Upper lobe of left lung (tissue), 6 donors: Measurements from ENCODE around the gene HHAT. TPM values are rescaled to one million over a fixed set of nuclear protein-coding genes. Genes with fewer than 3 reads are reported as not detected.

Experiments used
- ATAC-seq, 2 donors: fragments of 200-7000 bp; cut with Tn5 transposase; one replicate each; pipeline ENCODE4 v1.9.1; 2022; ENCODE audit warnings: mild to moderate bottlenecking in 2 of 2, moderate library complexity in 2 of 2; ENCODE audit not compliant: low FRiP score in 2 of 2
- DNase-seq, 2 donors: peaks; one replicate each; pipeline ENCODE4 v3.0.0-alpha.2; 2019 to 2020
- H3K27ac ChIP-seq, 4 donors: fragments of 200-600 bp; sonication (generic); one replicate each; pipeline ENCODE4 v1.5.1; 2016 to 2019
- H3K27me3 ChIP-seq, 4 donors: fragments of 200-600 bp; sonication (generic); one replicate each; pipeline ENCODE4 v1.5.1; 2017 to 2019
- H3K36me3 ChIP-seq, 4 donors: fragments of 200-600 bp; sonication (generic); one replicate each; pipeline ENCODE4 v1.5.1; 2016 to 2019
- H3K4me1 ChIP-seq, 4 donors: fragments of 200-600 bp; sonication (generic); one replicate each; pipeline ENCODE4 v1.5.1; 2018 to 2019
- H3K4me3 ChIP-seq, 4 donors: fragments of 200-600 bp; sonication (generic); one replicate each; pipeline ENCODE4 v1.5.1; 2017 to 2019; ENCODE audit warnings: mild to moderate bottlenecking in 2 of 4, moderate library complexity in 1 of 4
- H3K9me3 ChIP-seq, 4 donors: fragments of 200-600 bp; sonication (generic); one replicate each; pipeline ENCODE4 v1.5.1; 2018 to 2019
- CTCF ChIP-seq, 6 experiments: fragments of 450-650 bp in 4 of 6; fragments of 200-600 bp in 2 of 6; sonication (generic) in 2 of 6; IDR thresholded peaks; one replicate each; pipeline ENCODE4 v1.5.1; 2016 to 2019; ENCODE audit warnings: antibody characterized with exemption in 6 of 6
- EP300 ChIP-seq, 4 donors: sonication (generic); formaldehyde crosslinking; IDR thresholded peaks; one replicate each; pipeline ENCODE4 v1.5.1; 2017; ENCODE audit warnings: antibody characterized with exemption in 4 of 4, control low read depth in 2 of 4
- POLR2A ChIP-seq, 4 donors: fragments of 450-650 bp; IDR thresholded peaks; one replicate each; pipeline ENCODE4 v1.5.1; 2016 to 2017; ENCODE audit warnings: antibody characterized with exemption in 4 of 4, mild to moderate bottlenecking in 2 of 4
- POLR2AphosphoS5 ChIP-seq, 2 donors: sonication (generic); formaldehyde crosslinking; IDR thresholded peaks; one replicate each; pipeline ENCODE4 v1.5.1; 2017; ENCODE audit warnings: antibody characterized with exemption in 2 of 2
- WGBS, 2 donors: methylation state at CpG; one replicate each; pipeline ENCODE4 v1.1.5; 2017 to 2018; 5-methylcytosine and 5-hydroxymethylcytosine counted together
- total RNA-seq, 6 donors: library from RNA; depleted of rRNA in 4 of 6; stranded (reverse); fragments of >200 nt in 4 of 6; gene quantifications; one replicate each; pipeline versions ENCODE4 v1.1.0 to v1.2.1, GENCODE V29; 2016 to 2021
- donor health status: DM: no; HTN: no; CAD: no; lungs with moderate emphysema.
- donor health status: DM: no; HTN: yes; CAD: no; lungs with severe emphysema.

The HHAT gene
- total RNA-seq, 6 donors from 2014 or later, result 4.6 to 8.1 (median 5.7) TPM

DNA sequence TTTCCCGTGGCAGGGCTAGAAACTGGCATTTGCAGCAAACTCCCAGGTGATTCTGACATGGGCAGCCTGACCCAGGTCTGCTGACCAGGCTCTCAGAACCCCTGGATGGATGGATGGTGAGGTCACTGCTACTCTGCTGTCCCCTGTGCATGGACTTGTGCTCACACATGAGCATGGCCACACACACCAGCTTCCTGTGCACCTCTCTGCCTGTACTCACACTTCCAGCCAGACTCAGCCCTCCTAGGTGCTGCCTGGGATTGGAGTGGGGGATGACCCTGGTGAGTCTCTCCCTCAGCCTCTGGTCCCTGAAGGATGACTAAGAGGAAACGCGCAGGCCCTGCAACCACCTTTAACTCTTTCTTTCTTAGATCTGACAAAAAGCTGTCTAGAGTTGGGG lies 361.1 kb downstream of the HHAT start:
- no peak for TF ChIP-seq POLR2AphosphoS5 (IDR thresholded peaks at IDR 0.05)
- TF ChIP-seq EP300 (IDR thresholded peaks at IDR 0.05), result no peak
- TF ChIP-seq CTCF (IDR thresholded peaks at IDR 0.05), result no peak
- TF ChIP-seq POLR2A (IDR thresholded peaks at IDR 0.05), result no peak
- no peak for DNase-seq
- no peaks in the 10 kb centered on the region for H3K4me1 ChIP-seq
- WGBS, 2 donors, result 85 to 91% methylated on average over 2 to 3 of the region's 3 CpGs
- H3K4me3 ChIP-seq, result no peak overlapping the region
- ATAC-seq, result no peak
- no peaks in the 10 kb centered on the region for H3K9me3 ChIP-seq
- no peak overlapping the region for H3K27ac ChIP-seq
- no peaks in the 10 kb centered on the region for H3K27me3 ChIP-seq
- no peaks in the 10 kb centered on the region for H3K36me3 ChIP-seq

GRCh38 chr1:210690236-210690635 lies 361.5 kb downstream of the HHAT start:
- H3K4me1 ChIP-seq, result no peaks in the 10 kb centered on the region
- no peak for TF ChIP-seq CTCF (IDR thresholded peaks at IDR 0.05)
- TF ChIP-seq EP300 (IDR thresholded peaks at IDR 0.05), result no peak
- no peaks in the 10 kb centered on the region for H3K36me3 ChIP-seq
- H3K9me3 ChIP-seq, result no peaks in the 10 kb centered on the region
- no peaks in the 10 kb centered on the region for H3K27me3 ChIP-seq
- no peak overlapping the region for H3K27ac ChIP-seq
- ATAC-seq (no peak), DNase-seq (no peak)
- H3K4me3 ChIP-seq, result no peak overlapping the region
- 92% methylated on average over 5 of the region's 5 CpGs for WGBS, 2 donors

- Histone ChIP-seq H3K36me3 (no peaks in the 10 kb centered on the region), H3K27me3 (no peaks in the 10 kb centered on the region), H3K27ac (no peak overlapping the region), H3K4me3 (no peak overlapping the region), H3K4me1 (no peaks in the 10 kb centered on the region), H3K9me3 (no peaks in the 10 kb centered on the region)
- TF ChIP-seq POLR2AphosphoS5 (IDR thresholded peaks at IDR 0.05), result no peak
- TF ChIP-seq POLR2A (IDR thresholded peaks at IDR 0.05), result no peak
- TF ChIP-seq CTCF (IDR thresholded peaks at IDR 0.05), result no peak
- TF ChIP-seq EP300 (IDR thresholded peaks at IDR 0.05), result no peak
- 91 to 93% methylated on average over 6 of the region's 6 CpGs for whole genome bisulfite sequencing, 2 donors
- no peak for ATAC-seq
- no peak for DNase-seq
Measured at GRCh38 chr1:210691039-210691610, 362.4 kb downstream of the HHAT start.

- ATAC-seq (no peak), DNase-seq (no peak)
- H3K27ac ChIP-seq, result no peak overlapping the region
- no peaks in the 10 kb centered on the region for H3K4me1 ChIP-seq
- H3K9me3 ChIP-seq, result no peaks in the 10 kb centered on the region
- 35 to 62% methylated on average over 7 of the region's 7 CpGs for WGBS, 2 donors
- no peak for TF ChIP-seq EP300 (IDR thresholded peaks at IDR 0.05)
- no peak for TF ChIP-seq POLR2AphosphoS5 (IDR thresholded peaks at IDR 0.05)
- TF ChIP-seq CTCF (IDR thresholded peaks at IDR 0.05), result no peak
- TF ChIP-seq POLR2A (IDR thresholded peaks at IDR 0.05), result no peak
- no peaks in the 10 kb centered on the region for H3K27me3 ChIP-seq
- no peaks in the 10 kb centered on the region for H3K36me3 ChIP-seq
- no peak overlapping the region for H3K4me3 ChIP-seq
Measured at GRCh38 chr1:210692796-210693195, 364.1 kb downstream of the HHAT start.

GRCh38 chr1:210695026-210695425 lies 366.3 kb downstream of the HHAT start:
- Histone ChIP-seq H3K36me3 (no peaks in the 10 kb centered on the region), H3K4me3 (no peak overlapping the region), H3K9me3 (no peaks in the 10 kb centered on the region), H3K27me3 (no peaks in the 10 kb centered on the region), H3K27ac (no peak overlapping the region), H3K4me1 (no peaks in the 10 kb centered on the region)
- ATAC-seq (no peak), DNase-seq (no peak)
- no peak for TF ChIP-seq CTCF (IDR thresholded peaks at IDR 0.05)
- 100% methylated on average over 1 of the region's 1 CpG; no CpG with 5 or more reads in 1 of the 2 donors for WGBS, 2 donors
